SK-N-MC (cell line): ENCODE results near the gene TNKS1BP1.

Experiments
- EZH2 ChIP-seq: fragments of 200-600 bp; sonication (generic); IDR thresholded peaks from one replicate; pipeline ENCODE4 v1.6.1; 2017; ENCODE audit warnings: antibody characterized with exemption
- FOXP2 ChIP-seq: optimal IDR thresholded peaks from 2 replicates; pipeline ENCODE3; 2011; ENCODE audit warnings: mild to moderate bottlenecking, moderate library complexity; ENCODE audit not compliant: insufficient read depth; ENCODE audit errors: extremely low read length, control extremely low read depth
- POLR2AphosphoS5 ChIP-seq: IDR thresholded peaks from 2 replicates; pipeline ENCODE4 v1.6.1; 2012; ENCODE audit warnings: mild to moderate bottlenecking, low read depth, low read length, borderline replicate concordance

DNA sequence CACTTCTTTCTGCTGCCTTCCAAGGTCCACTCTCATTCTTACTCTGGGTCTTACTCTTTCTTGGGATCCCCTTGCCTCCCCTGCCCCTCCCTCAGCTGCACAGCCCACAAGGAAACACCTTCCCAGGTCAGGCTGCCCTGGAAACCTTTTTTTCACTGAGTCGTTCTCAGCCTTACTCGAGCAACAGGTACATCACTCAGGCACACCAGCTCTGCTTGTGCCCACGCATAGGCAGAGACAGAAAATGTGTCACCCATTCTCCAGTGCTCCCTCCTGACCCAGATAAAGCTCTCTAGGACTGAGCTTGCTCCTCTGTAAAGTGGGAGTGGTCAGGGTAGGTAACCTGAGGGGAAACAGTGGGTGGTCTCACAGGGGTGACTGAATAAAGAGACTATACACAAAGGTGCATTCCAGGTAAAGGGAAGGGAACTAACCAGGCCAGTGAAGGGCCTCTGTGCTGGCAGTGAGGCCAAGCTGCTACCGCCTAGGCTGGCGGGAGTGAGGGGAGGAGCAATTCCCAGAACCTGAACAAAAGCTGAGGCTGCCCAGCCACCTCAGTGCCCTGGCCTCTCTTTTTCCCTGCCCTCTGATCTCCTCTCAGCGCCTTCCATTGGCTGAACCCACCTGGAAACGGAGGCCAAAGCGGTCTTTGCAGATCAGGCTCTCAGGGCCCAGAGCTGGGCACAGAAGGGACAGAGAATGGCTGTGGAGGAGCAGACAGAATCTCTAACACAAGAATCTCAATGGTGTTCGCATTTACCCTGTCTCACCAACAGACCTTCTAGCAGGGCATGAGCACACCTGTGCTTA, 40.3 kb upstream of the TNKS1BP1 start:
- TF ChIP-seq POLR2AphosphoS5 (no peak), EZH2 (no peak), FOXP2 (no peak)
